ENCODE data around the gene NFATC4. TPM values are rescaled to one million over a fixed set of nuclear protein-coding genes. Genes with fewer than 3 reads are reported as not detected.
"Not testable (repeated sequence)": the region's sequence is repeated elsewhere in the genome, so short reads cannot be mapped to it uniquely, and the experiment has no call there.

The NFATC4 gene
- total RNA-seq, 5 donors from 2014 or later (not counting 1 experiment from before 2014, with no cell fraction given), result 0.16 to 0.82 (median 0.39) TPM; not detected in 1

DNA sequence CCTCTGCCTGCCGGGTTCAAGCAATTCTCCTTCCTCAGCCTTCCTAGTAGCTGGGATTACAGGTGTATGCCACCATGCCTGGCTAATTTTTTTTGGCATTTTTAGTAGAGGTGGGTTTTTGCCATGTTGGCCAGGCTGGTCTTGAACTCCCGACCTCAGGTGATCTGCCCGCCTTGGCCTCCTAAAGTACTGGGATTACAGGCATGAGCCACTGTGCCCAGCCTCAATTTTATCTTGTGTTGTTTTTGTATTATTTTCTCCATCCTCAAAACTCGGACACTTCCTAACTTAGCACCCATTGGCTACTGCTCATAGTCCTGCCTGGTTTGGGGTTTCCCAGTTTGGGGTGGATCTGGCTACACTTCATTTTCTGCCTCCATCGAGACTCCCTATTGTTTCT, 19.6 kb downstream of the NFATC4 start:
- H3K9me3 ChIP-seq; POLR2A ChIA-PET; H3K36me3 ChIP-seq (ENCODE audit: control insufficient read depth in 2 of 2, extremely low read depth in 1 of 2, insufficient read depth in 1 of 2, low read length in 1 of 2); H3K4me1 ChIP-seq (ENCODE audit: control insufficient read depth in 1 of 2, extremely low read depth in 1 of 2, insufficient read depth in 2 of 2, low read length in 2 of 2); H3K4me1 Mint-ChIP-seq; H3K27ac ChIP-seq (ENCODE audit: low read length); DNase-seq; H3K27ac Mint-ChIP-seq; H3K9me3 Mint-ChIP-seq; ATAC-seq (replicated peaks in 1 of 4); H3K4me3 ChIP-seq (ENCODE audit: control insufficient read depth in 1 of 2, extremely low read depth in 1 of 2, low read length in 1 of 2); H3K4me3 Mint-ChIP-seq; H3K36me3 Mint-ChIP-seq: not testable (repeated sequence)
- H3K27me3 Mint-ChIP-seq, result peaks cover 16 to 24% of the 10 kb centered on the region in 2 donors
- peaks cover 0 to 21% of the 10 kb centered on the region in 2 experiments for H3K27me3 ChIP-seq (replicated peaks in 1 of 2; ENCODE audit: control insufficient read depth in 2 of 2, extremely low read depth in 1 of 2, insufficient read depth in 2 of 2, low read length in 1 of 2)
- CTCF ChIA-PET, result interaction anchor here in 1 of 2 donors (0.6 kb wide), 1 partner anchor 24 kb away, joined by 3 read pairs; no protein-coding TSS in a partner anchor
- 100% methylated on average over 1 of the region's 5 CpGs for WGBS (ENCODE audit: insufficient coverage)

DNA sequence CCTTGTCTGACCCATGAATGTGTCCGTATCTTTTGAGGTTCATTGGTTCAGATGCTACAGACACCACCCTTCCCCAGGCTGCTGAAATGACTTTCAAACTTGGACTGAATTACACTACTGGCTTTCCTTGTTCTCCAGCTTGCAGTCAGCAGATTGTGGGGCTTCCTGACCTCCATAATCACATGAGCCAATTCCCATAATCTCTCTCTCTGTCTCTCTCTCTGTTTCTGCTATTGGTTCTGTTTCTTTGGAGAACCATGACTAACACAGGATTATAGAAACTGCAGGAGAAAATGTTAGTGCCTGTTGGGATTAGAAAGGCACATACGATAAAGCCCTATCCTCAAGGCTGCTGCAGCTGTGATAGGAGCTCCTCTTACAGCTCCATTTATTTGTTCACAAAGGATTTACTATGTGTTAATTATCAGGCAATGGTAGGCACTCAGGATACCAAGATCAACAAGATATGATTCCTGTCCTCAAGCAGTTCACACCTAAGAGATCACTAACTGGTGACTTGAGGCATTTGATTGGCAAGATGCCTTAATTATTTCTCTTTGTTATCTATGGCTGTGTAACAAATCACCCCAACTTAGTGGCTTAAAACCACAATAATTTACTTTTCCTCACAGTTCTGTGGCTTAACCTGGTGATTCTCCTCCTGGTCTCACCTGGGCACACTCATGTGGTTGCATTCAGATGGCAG, 20.6 kb downstream of the NFATC4 start:
- WGBS (ENCODE audit: insufficient coverage), result 71% methylated on average over 1 of the region's 2 CpGs
- Mint-ChIP-seq H3K4me3 (no peak overlapping the region), H3K27me3 (peaks cover 16 to 25% of the 10 kb centered on the region in 2 donors), H3K36me3 (no peaks in the 10 kb centered on the region), H3K9me3 (no peaks in the 10 kb centered on the region), H3K4me1 (no peaks in the 10 kb centered on the region), H3K27ac (no peak overlapping the region)
- CTCF ChIA-PET, result interaction anchor here in 1 of 2 donors (0.6 kb wide), 1 partner anchor 25 kb away, joined by 3 read pairs; no protein-coding TSS in a partner anchor
- no peak overlapping the region for H3K27ac ChIP-seq (ENCODE audit: low read length)
- no peaks in the 10 kb centered on the region for H3K36me3 ChIP-seq (ENCODE audit: control insufficient read depth in 2 of 2, extremely low read depth in 1 of 2, insufficient read depth in 1 of 2, low read length in 1 of 2)
- peaks cover 0 to 17% of the 10 kb centered on the region in 2 experiments for H3K27me3 ChIP-seq (replicated peaks in 1 of 2; ENCODE audit: control insufficient read depth in 2 of 2, extremely low read depth in 1 of 2, insufficient read depth in 2 of 2, low read length in 1 of 2)
- no peaks in the 10 kb centered on the region for H3K4me1 ChIP-seq (ENCODE audit: control insufficient read depth in 1 of 2, extremely low read depth in 1 of 2, insufficient read depth in 2 of 2, low read length in 2 of 2)
- no peak overlapping the region for H3K4me3 ChIP-seq (ENCODE audit: control insufficient read depth in 1 of 2, extremely low read depth in 1 of 2, low read length in 1 of 2)
- H3K9me3 ChIP-seq, result no peaks in the 10 kb centered on the region
- POLR2A ChIA-PET, result no interaction called here
- ATAC-seq (replicated peaks in 1 of 4), result no peak
- DNase-seq, result no peak

DNA sequence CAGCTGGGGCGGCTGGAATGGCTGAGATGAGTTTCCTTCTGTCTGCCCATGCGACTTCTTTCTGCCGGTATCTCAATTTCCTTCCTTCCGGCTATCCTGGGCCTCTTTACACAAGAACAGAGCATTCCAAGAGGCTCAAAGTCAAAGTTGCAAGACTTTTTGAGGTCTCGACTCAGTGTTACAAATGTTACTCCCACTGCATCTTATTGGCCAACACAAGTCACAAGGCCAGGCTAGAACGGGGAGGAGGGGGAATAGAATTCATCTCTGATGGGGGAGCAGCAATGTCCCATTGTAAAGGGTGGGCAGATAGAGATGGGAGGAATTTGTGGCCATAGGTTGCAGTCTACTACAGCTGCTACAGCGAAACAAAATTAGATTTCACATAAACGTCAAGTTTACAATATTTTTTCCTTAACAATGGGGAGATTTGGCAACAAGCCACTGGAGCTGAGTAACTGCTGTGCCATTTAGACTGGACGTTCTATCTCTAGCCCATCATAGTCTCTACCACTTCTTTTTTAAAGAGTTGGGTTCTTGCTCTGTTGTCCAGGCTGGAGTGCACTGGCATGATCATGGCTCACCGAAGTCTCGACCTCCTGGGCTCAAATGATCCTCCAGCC, 21.4 kb downstream of the NFATC4 start:
- Histone ChIP-seq H3K27ac (ENCODE audit: low read length) (no peak overlapping the region), H3K27me3 (replicated peaks in 1 of 2; ENCODE audit: control insufficient read depth in 2 of 2, extremely low read depth in 1 of 2, insufficient read depth in 2 of 2, low read length in 1 of 2) (peaks cover 0 to 16% of the 10 kb centered on the region in 2 experiments), H3K9me3 (no peaks in the 10 kb centered on the region), H3K36me3 (ENCODE audit: control insufficient read depth in 2 of 2, extremely low read depth in 1 of 2, insufficient read depth in 1 of 2, low read length in 1 of 2) (no peaks in the 10 kb centered on the region), H3K4me1 (ENCODE audit: control insufficient read depth in 1 of 2, extremely low read depth in 1 of 2, insufficient read depth in 2 of 2, low read length in 2 of 2) (no peaks in the 10 kb centered on the region), H3K4me3 (ENCODE audit: control insufficient read depth in 1 of 2, extremely low read depth in 1 of 2, low read length in 1 of 2) (no peak overlapping the region)
- no peak overlapping the region for H3K4me3 Mint-ChIP-seq
- no peak for ATAC-seq (replicated peaks in 1 of 4)
- ChIA-PET CTCF (no interaction called here), POLR2A (interaction anchor here in 1 of 2 donors (0.6 kb wide), 1 partner anchor 264 kb away, joined by 4 read pairs; no protein-coding TSS in a partner anchor)
- H3K27me3 Mint-ChIP-seq, result peaks cover 12 to 21% of the 10 kb centered on the region in 2 donors
- H3K4me1 Mint-ChIP-seq, result no peaks in the 10 kb centered on the region
- DNase-seq, result no peak
- H3K36me3 Mint-ChIP-seq, result no peaks in the 10 kb centered on the region
- no peaks in the 10 kb centered on the region for H3K9me3 Mint-ChIP-seq
- WGBS (ENCODE audit: insufficient coverage), result 72% methylated on average over 7 of the region's 11 CpGs
- no peak overlapping the region for H3K27ac Mint-ChIP-seq

- ATAC-seq (replicated peaks in 1 of 4), result no peak
- CTCF ChIA-PET, result no interaction called here
- H3K4me1 Mint-ChIP-seq, result no peaks in the 10 kb centered on the region
- H3K9me3 Mint-ChIP-seq, result no peaks in the 10 kb centered on the region
- H3K27ac ChIP-seq (ENCODE audit: low read length), result no peak overlapping the region
- DNase-seq, result no peak
- POLR2A ChIA-PET, result interaction anchor here in 1 of 2 donors (0.5 kb wide), 1 partner anchor 45 kb away, joined by 5 read pairs; no protein-coding TSS in a partner anchor
- no peak overlapping the region for H3K4me3 Mint-ChIP-seq
- H3K27me3 Mint-ChIP-seq, result peaks cover 9 to 21% of the 10 kb centered on the region in 2 donors
- H3K9me3 ChIP-seq, result no peaks in the 10 kb centered on the region
- peaks cover 0 to 16% of the 10 kb centered on the region in 2 experiments for H3K27me3 ChIP-seq (replicated peaks in 1 of 2; ENCODE audit: control insufficient read depth in 2 of 2, extremely low read depth in 1 of 2, insufficient read depth in 2 of 2, low read length in 1 of 2)
- no peak overlapping the region for H3K27ac Mint-ChIP-seq
- no peaks in the 10 kb centered on the region for H3K36me3 ChIP-seq (ENCODE audit: control insufficient read depth in 2 of 2, extremely low read depth in 1 of 2, insufficient read depth in 1 of 2, low read length in 1 of 2)
- WGBS (ENCODE audit: insufficient coverage), result 68% methylated on average over 4 of the region's 6 CpGs
- no peaks in the 10 kb centered on the region for H3K36me3 Mint-ChIP-seq
- H3K4me1 ChIP-seq (ENCODE audit: control insufficient read depth in 1 of 2, extremely low read depth in 1 of 2, insufficient read depth in 2 of 2, low read length in 2 of 2), result no peaks in the 10 kb centered on the region
- H3K4me3 ChIP-seq (ENCODE audit: control insufficient read depth in 1 of 2, extremely low read depth in 1 of 2, low read length in 1 of 2), result no peak overlapping the region
These were observed 22.9 kb downstream of the NFATC4 start for GRCh38 chr14:24390701-24391468.

GRCh38 chr14:24392325-24393091, 24.5 kb downstream of the NFATC4 start:
- H3K27ac ChIP-seq (ENCODE audit: low read length), result no peak overlapping the region
- ATAC-seq (replicated peaks in 1 of 4) (no peak), DNase-seq (no peak)
- H3K27ac Mint-ChIP-seq, result no peak overlapping the region
- no peak overlapping the region for H3K4me3 ChIP-seq (ENCODE audit: control insufficient read depth in 1 of 2, extremely low read depth in 1 of 2, low read length in 1 of 2)
- no peaks in the 10 kb centered on the region for H3K36me3 ChIP-seq (ENCODE audit: control insufficient read depth in 2 of 2, extremely low read depth in 1 of 2, insufficient read depth in 1 of 2, low read length in 1 of 2)
- H3K36me3 Mint-ChIP-seq, result no peaks in the 10 kb centered on the region
- no peaks in the 10 kb centered on the region for H3K9me3 Mint-ChIP-seq
- no peak overlapping the region for H3K4me3 Mint-ChIP-seq
- peaks cover 0 to 12% of the 10 kb centered on the region in 2 experiments for H3K27me3 ChIP-seq (replicated peaks in 1 of 2; ENCODE audit: control insufficient read depth in 2 of 2, extremely low read depth in 1 of 2, insufficient read depth in 2 of 2, low read length in 1 of 2)
- no peaks in the 10 kb centered on the region for H3K4me1 ChIP-seq (ENCODE audit: control insufficient read depth in 1 of 2, extremely low read depth in 1 of 2, insufficient read depth in 2 of 2, low read length in 2 of 2)
- CTCF ChIA-PET, result no interaction called here
- POLR2A ChIA-PET, result no interaction called here
- no CpG with 5 or more reads among the region's 8 CpGs for WGBS (ENCODE audit: insufficient coverage)
- no peaks in the 10 kb centered on the region for H3K9me3 ChIP-seq
- H3K27me3 Mint-ChIP-seq, result peaks cover 5 to 18% of the 10 kb centered on the region in 2 donors
- no peaks in the 10 kb centered on the region for H3K4me1 Mint-ChIP-seq

GRCh38 chr14:24394275-24394674, 26.3 kb downstream of the NFATC4 start:
- no CpG with 5 or more reads among the region's 3 CpGs for WGBS (ENCODE audit: insufficient coverage)
- Mint-ChIP-seq H3K27ac (no peak overlapping the region), H3K27me3 (peaks cover 5 to 17% of the 10 kb centered on the region in 2 donors), H3K4me3 (no peak overlapping the region), H3K9me3 (no peaks in the 10 kb centered on the region), H3K4me1 (peaks cover 1 to 2% (median 2%) of the 10 kb centered on the region in 3 donors), H3K36me3 (no peaks in the 10 kb centered on the region)
- DNase-seq (no peak), ATAC-seq (replicated peaks in 1 of 4) (no peak)
- H3K4me3 ChIP-seq (ENCODE audit: control insufficient read depth in 1 of 2, extremely low read depth in 1 of 2, low read length in 1 of 2), result no peak overlapping the region
- peaks cover 0 to 19% of the 10 kb centered on the region in 2 experiments for H3K27me3 ChIP-seq (replicated peaks in 1 of 2; ENCODE audit: control insufficient read depth in 2 of 2, extremely low read depth in 1 of 2, insufficient read depth in 2 of 2, low read length in 1 of 2)
- CTCF ChIA-PET, result interaction anchor here in 1 of 2 donors (0.6 kb wide), 1 partner anchor 31 kb away, joined by 3 read pairs; no protein-coding TSS in a partner anchor
- H3K9me3 ChIP-seq, result no peaks in the 10 kb centered on the region
- H3K36me3 ChIP-seq (ENCODE audit: control insufficient read depth in 2 of 2, extremely low read depth in 1 of 2, insufficient read depth in 1 of 2, low read length in 1 of 2), result no peaks in the 10 kb centered on the region
- H3K27ac ChIP-seq (ENCODE audit: low read length), result no peak overlapping the region
- POLR2A ChIA-PET, result no interaction called here
- peaks cover 2 to 8% of the 10 kb centered on the region in 2 experiments for H3K4me1 ChIP-seq (ENCODE audit: control insufficient read depth in 1 of 2, extremely low read depth in 1 of 2, insufficient read depth in 2 of 2, low read length in 2 of 2)
